ENCODE measurements around the gene FURIN.

Gene FURIN

DNA sequence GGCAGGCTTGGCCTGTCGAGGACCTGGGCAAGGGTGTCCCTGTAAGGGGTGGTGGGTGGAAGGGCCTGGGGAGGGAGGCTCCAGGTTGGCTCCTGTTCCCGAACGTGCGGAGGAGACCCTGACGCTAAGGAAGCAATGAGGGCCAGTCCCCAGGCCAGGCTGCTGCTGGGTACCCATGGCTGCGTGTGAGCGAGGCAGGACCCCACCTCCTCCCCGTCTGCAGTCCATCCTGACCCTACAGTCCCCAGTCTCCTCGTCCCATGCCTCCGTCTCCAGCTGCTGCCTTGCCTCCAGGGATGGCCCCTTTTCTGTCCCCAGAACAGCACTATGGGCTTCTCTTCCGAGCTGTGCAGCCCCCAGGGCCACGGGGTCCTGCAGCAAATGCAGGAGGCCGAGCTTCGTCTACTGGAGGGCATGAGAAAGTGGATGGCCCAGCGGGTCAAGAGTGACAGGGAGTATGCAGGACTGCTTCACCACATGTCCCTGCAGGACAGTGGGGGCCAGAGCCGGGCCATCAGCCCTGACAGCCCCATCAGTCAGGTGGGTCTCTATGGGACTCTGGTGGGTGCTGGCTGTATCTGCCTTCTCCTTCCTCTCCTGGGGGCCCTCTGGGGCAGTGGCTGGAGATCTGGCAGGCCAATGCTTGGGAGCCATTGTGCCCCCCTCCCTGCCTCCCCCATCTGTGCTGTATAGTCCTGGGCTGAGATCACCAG is 16.5 kb downstream of the FURIN start:
- ChIA-PET CTCF (interaction anchor here (0.6 to 2.3 kb wide), 10 partner anchors 10 to 371 kb away, joined by 3 to 17 read pairs (median 4); partner anchors contain the start of gene HDDC3), POLR2A (interaction anchor here (1.4 kb wide), 1 partner anchor 48 kb away, joined by 4 read pairs; the partner anchor contains the start of gene HDDC3)
- no peak for TF ChIP-seq FOXM1 (IDR thresholded peaks at IDR 0.05; ENCODE audit: borderline replicate concordance)
- no peak for TF ChIP-seq SUZ12 (IDR thresholded peaks at IDR 0.05)
- no peak for TF ChIP-seq SP1 (IDR thresholded peaks at IDR 0.05)
- TF ChIP-seq CTBP1 (IDR thresholded peaks at IDR 0.05; ENCODE audit: borderline replicate concordance) = no peak
- no peak for TF ChIP-seq FOXK2 (IDR thresholded peaks at IDR 0.05)
- no peak for TF ChIP-seq HDGF (IDR thresholded peaks at IDR 0.05; ENCODE audit: borderline replicate concordance)
- TF ChIP-seq LEF1 (IDR thresholded peaks at IDR 0.05; ENCODE audit: borderline replicate concordance) = no peak
- TF ChIP-seq, protein P1, sequence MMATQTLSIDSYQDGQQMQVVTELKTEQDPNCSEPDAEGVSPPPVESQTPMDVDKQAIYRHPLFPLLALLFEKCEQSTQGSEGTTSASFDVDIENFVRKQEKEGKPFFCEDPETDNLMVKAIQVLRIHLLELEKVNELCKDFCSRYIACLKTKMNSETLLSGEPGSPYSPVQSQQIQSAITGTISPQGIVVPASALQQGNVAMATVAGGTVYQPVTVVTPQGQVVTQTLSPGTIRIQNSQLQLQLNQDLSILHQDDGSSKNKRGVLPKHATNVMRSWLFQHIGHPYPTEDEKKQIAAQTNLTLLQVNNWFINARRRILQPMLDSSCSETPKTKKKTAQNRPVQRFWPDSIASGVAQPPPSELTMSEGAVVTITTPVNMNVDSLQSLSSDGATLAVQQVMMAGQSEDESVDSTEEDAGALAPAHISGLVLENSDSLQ (IDR thresholded peaks at IDR 0.05) = no peak
- no peak for TF ChIP-seq TARDBP (IDR thresholded peaks at IDR 0.05)
- no peak for TF ChIP-seq BHLHE40 (IDR thresholded peaks at IDR 0.05; ENCODE audit: borderline replicate concordance)
- no peak for TF ChIP-seq ELF4 (IDR thresholded peaks at IDR 0.05)
- no peak for TF ChIP-seq ARNT (IDR thresholded peaks at IDR 0.05)
- no peak for DNase-seq (ENCODE audit: extremely low spot score)

DNA sequence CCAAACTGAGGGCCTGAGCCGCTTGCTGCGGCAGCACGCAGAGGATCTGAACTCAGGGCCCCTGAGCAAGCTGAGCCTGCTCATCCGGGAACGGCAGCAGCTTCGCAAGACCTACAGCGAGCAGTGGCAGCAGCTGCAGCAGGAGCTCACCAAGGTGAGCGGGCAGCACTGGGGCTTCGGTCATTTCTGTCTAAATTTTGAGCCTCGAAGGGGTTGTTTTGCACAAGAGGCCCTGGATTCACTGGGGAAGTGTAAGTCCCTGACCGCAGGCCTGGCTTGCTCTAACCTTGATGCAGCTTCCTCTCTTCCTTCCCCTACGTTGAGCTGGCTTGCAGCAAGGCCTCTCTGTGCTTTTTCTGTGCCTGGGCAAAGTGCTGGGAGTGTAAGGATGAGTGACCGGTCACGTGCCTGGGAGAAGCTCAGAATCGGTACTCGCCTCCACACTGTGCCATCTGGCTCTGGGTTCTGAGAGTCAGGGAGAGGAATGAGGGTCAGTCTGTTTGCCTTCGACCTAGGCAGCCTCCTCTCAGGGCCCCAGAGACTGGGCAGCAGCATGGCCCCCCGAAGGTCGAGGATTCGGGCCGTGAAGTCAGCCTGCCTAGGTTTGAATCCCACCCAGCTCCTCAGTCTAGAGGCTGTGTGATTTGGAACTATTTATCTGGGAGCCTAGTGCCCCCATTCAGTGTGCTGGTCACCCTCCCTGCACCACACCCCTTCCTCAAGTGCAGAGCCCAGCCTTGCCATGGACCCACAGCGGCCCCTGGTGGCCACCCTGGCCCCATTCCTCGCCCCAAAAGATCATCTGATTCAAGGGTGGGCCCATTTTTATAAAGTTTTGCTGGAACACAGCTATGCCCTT is 17.3 kb downstream of the FURIN start:
- ChIA-PET CTCF (interaction anchor here (0.6 to 2.3 kb wide), 24 partner anchors 10 to 512 kb away, joined by 3 to 17 read pairs (median 4); partner anchors contain the start of genes BLM, HDDC3 and MAN2A2), POLR2A (interaction anchor here (0.6 to 1.5 kb wide), 4 partner anchors 12 to 47 kb away, joined by 3 to 4 read pairs (median 3); partner anchors contain the start of gene HDDC3)
- DNase-seq (ENCODE audit: extremely low spot score) = peak; percentile 82
- TF ChIP-seq SUZ12 (IDR thresholded peaks at IDR 0.05) (no peak), FOXA1 (IDR thresholded peaks at IDR 0.05) (no peak), ELF4 (IDR thresholded peaks at IDR 0.05) (no peak), BHLHE40 (IDR thresholded peaks at IDR 0.05; ENCODE audit: borderline replicate concordance) (no peak), FOXM1 (IDR thresholded peaks at IDR 0.05; ENCODE audit: borderline replicate concordance) (no peak), LEF1 (IDR thresholded peaks at IDR 0.05; ENCODE audit: borderline replicate concordance) (no peak), TARDBP (IDR thresholded peaks at IDR 0.05) (no peak), HDGF (IDR thresholded peaks at IDR 0.05; ENCODE audit: borderline replicate concordance) (no peak), ZNF384 (IDR thresholded peaks at IDR 0.05) (no peak), CTBP1 (IDR thresholded peaks at IDR 0.05; ENCODE audit: borderline replicate concordance) (no peak), SP1 (IDR thresholded peaks at IDR 0.05) (no peak)
- TF ChIP-seq, protein P1 (IDR thresholded peaks at IDR 0.05) = no peak

DNA sequence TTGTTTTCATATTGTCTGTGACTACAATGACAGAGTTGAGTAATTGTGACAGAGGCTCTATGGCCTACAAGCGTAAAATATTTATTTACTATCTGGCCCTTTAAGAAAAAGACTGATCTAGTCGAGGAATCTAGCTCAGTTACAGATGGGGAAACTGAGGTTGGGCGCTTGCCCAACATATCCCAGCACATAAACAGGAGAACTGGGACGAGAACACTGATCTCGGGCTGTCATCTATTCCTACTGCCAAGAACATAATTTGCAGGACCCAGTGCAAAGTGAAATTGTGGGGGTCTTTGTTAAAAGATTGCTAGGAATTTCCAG is 17.9 kb downstream of the FURIN start:
- TF ChIP-seq ARNT (IDR thresholded peaks at IDR 0.05) = no peak
- TF ChIP-seq, protein P1 (IDR thresholded peaks at IDR 0.05) = no peak
- POLR2A ChIA-PET = interaction anchor here (0.6 to 1.5 kb wide), 4 partner anchors 12 to 47 kb away, joined by 3 to 4 read pairs (median 4); partner anchors contain the start of gene HDDC3
- CTCF ChIA-PET = interaction anchor here (0.6 to 2.3 kb wide), 22 partner anchors 9 to 513 kb away, joined by 3 to 17 read pairs (median 4); partner anchors contain the start of genes BLM, HDDC3 and MAN2A2
- DNase-seq (ENCODE audit: extremely low spot score) = no peak

DNA sequence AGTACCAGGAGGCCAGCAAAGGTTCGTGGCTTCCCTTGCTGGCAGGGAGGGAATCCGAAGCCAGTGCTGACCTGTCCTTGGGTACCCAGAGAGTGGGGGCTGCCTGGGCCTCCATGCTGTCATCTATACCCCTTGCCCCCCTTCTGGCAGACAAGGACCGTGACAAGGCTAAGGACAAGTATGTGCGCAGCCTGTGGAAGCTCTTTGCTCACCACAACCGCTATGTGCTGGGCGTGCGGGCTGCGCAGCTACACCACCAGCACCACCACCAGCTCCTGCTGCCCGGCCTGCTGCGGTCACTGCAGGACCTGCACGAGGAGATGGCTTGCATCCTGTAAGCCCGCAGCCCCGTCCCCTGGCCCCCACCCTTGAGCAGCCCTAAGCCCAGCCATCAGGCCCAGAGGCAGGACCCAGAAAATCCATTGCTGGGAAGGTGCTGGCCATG is 18.7 kb downstream of the FURIN start:
- no peak for DNase-seq (ENCODE audit: extremely low spot score)
- POLR2A ChIA-PET = interaction anchor here (1.0 to 1.5 kb wide), 2 partner anchors 15 to 16 kb away, joined by 3 to 4 read pairs; no protein-coding TSS in a partner anchor
- TF ChIP-seq LEF1 (IDR thresholded peaks at IDR 0.05; ENCODE audit: borderline replicate concordance) = no peak
- TF ChIP-seq FOXA1 (IDR thresholded peaks at IDR 0.05) = no peak
- TF ChIP-seq TARDBP (IDR thresholded peaks at IDR 0.05) = no peak
- TF ChIP-seq NFRKB (IDR thresholded peaks at IDR 0.05) = no peak
- TF ChIP-seq FOXM1 (IDR thresholded peaks at IDR 0.05; ENCODE audit: borderline replicate concordance) = no peak
- TF ChIP-seq, protein P1 (IDR thresholded peaks at IDR 0.05) = no peak
- TF ChIP-seq HDGF (IDR thresholded peaks at IDR 0.05; ENCODE audit: borderline replicate concordance) = no peak
- no peak for TF ChIP-seq CTBP1 (IDR thresholded peaks at IDR 0.05; ENCODE audit: borderline replicate concordance)
- no peak for TF ChIP-seq SP1 (IDR thresholded peaks at IDR 0.05)
- no peak for TF ChIP-seq ELF4 (IDR thresholded peaks at IDR 0.05)
- no peak for TF ChIP-seq ZNF384 (IDR thresholded peaks at IDR 0.05)
- TF ChIP-seq SUZ12 (IDR thresholded peaks at IDR 0.05) = no peak
- TF ChIP-seq BHLHE40 (IDR thresholded peaks at IDR 0.05; ENCODE audit: borderline replicate concordance) = no peak
- TF ChIP-seq ARNT (IDR thresholded peaks at IDR 0.05) = no peak
- no peak for TF ChIP-seq FOXK2 (IDR thresholded peaks at IDR 0.05)
- TF ChIP-seq L3MBTL2 (conservative IDR thresholded peaks at IDR 0.05) = no peak
- CTCF ChIA-PET = interaction anchor here (1.0 to 1.6 kb wide), 4 partner anchors 16 to 239 kb away, joined by 3 to 14 read pairs (median 6); partner anchors contain the start of gene MAN2A2
